Measurements from ENCODE around the gene SVOP.
"Not testable (repeated sequence)": the region's sequence is repeated elsewhere in the genome, so short reads cannot be mapped to it uniquely, and the experiment has no call there.

Gene SVOP

GRCh38 chr12:108875280-108875679 is 145.6 kb downstream of the SVOP start:
- H3K4me3 ChIP-seq (ENCODE audit: low read length), result no peak overlapping the region
- no peaks in the 10 kb centered on the region for H4K20me1 ChIP-seq (ENCODE audit: control insufficient read depth, insufficient read depth, low read depth, low read length)
- H3K4me1 ChIP-seq (ENCODE audit: control insufficient read depth, low read length), result no peaks in the 10 kb centered on the region
- no peak overlapping the region for H3K4me2 ChIP-seq (ENCODE audit: low read length)
- H3K27me3 ChIP-seq (ENCODE audit: control insufficient read depth, low read length), result 0 out of 2 replicates have a peak, but pooled peaks cover 3% of the 10 kb centered on the region
- no peaks in the 10 kb centered on the region for H3F3A ChIP-seq (ENCODE audit: control insufficient read depth, insufficient read depth)
- H3K9me3 ChIP-seq (ENCODE audit: control insufficient read depth, insufficient read depth, low read length), result no peaks in the 10 kb centered on the region
- no peak overlapping the region for H3K27ac ChIP-seq (ENCODE audit: low read depth, low read length)
- TF ChIP-seq EZH2phosphoT487 (IDR thresholded peaks at IDR 0.05; ENCODE audit: borderline replicate concordance, low read length) (no peak), CTCF (IDR thresholded peaks at IDR 0.05; ENCODE audit: low read depth, low read length, poor library complexity, severe bottlenecking) (no peak)
- H3K79me2 ChIP-seq (ENCODE audit: control insufficient read depth, low read length), result no peaks in the 10 kb centered on the region
- H3K9me2 ChIP-seq (replicated peaks; ENCODE audit: control insufficient read depth, low read length), result no peaks in the 10 kb centered on the region
- no peaks in the 10 kb centered on the region for H3K36me3 ChIP-seq (ENCODE audit: control insufficient read depth, low read length)

GRCh38 chr12:108868781-108869180 is 152.1 kb downstream of the SVOP start:
- Histone ChIP-seq H3K9me3 (ENCODE audit: control insufficient read depth, insufficient read depth, low read length) (no peaks in the 10 kb centered on the region), H3K4me3 (ENCODE audit: low read length) (no peak overlapping the region), H3K79me2 (ENCODE audit: control insufficient read depth, low read length) (no peaks in the 10 kb centered on the region), H3K27ac (ENCODE audit: low read depth, low read length) (no peak overlapping the region), H4K20me1 (ENCODE audit: control insufficient read depth, insufficient read depth, low read depth, low read length) (no peaks in the 10 kb centered on the region), H3K9me2 (replicated peaks; ENCODE audit: control insufficient read depth, low read length) (no peaks in the 10 kb centered on the region), H3K36me3 (ENCODE audit: control insufficient read depth, low read length) (no peaks in the 10 kb centered on the region), H3K27me3 (ENCODE audit: control insufficient read depth, low read length) (no peaks in the 10 kb centered on the region), H3K4me2 (ENCODE audit: low read length) (no peak overlapping the region), H3K4me1 (ENCODE audit: control insufficient read depth, low read length) (no peaks in the 10 kb centered on the region), H3F3A (ENCODE audit: control insufficient read depth, insufficient read depth) (no peaks in the 10 kb centered on the region)
- TF ChIP-seq CTCF (IDR thresholded peaks at IDR 0.05; ENCODE audit: low read depth, low read length, poor library complexity, severe bottlenecking) (no peak), EZH2phosphoT487 (IDR thresholded peaks at IDR 0.05; ENCODE audit: borderline replicate concordance, low read length) (no peak)

- H3K36me3 ChIP-seq (ENCODE audit: control insufficient read depth, low read length); H3K27me3 ChIP-seq (ENCODE audit: control insufficient read depth, low read length); H3K4me2 ChIP-seq (ENCODE audit: low read length); H3K9me2 ChIP-seq (replicated peaks; ENCODE audit: control insufficient read depth, low read length); H3K27ac ChIP-seq (ENCODE audit: low read depth, low read length); H3K4me3 ChIP-seq (ENCODE audit: low read length); H4K20me1 ChIP-seq (ENCODE audit: control insufficient read depth, insufficient read depth, low read depth, low read length); H3K9me3 ChIP-seq (ENCODE audit: control insufficient read depth, insufficient read depth, low read length); H3F3A ChIP-seq (ENCODE audit: control insufficient read depth, insufficient read depth); H3K79me2 ChIP-seq (ENCODE audit: control insufficient read depth, low read length): not testable (repeated sequence)
- H3K4me1 ChIP-seq (ENCODE audit: control insufficient read depth, low read length), result peaks cover 16% of the 10 kb centered on the region
Observed at GRCh38 chr12:108866083-108866482, 154.8 kb downstream of the SVOP start.

- H3K36me3 ChIP-seq (ENCODE audit: control insufficient read depth, low read length), result no peaks in the 10 kb centered on the region
- H3K9me2 ChIP-seq (replicated peaks; ENCODE audit: control insufficient read depth, low read length), result no peaks in the 10 kb centered on the region
- H3K4me2 ChIP-seq (ENCODE audit: low read length), result no peak overlapping the region
- H3K9me3 ChIP-seq (ENCODE audit: control insufficient read depth, insufficient read depth, low read length), result no peaks in the 10 kb centered on the region
- H3K27ac ChIP-seq (ENCODE audit: low read depth, low read length), result no peak overlapping the region
- no peak overlapping the region for H3K4me3 ChIP-seq (ENCODE audit: low read length)
- TF ChIP-seq EZH2phosphoT487 (IDR thresholded peaks at IDR 0.05; ENCODE audit: borderline replicate concordance, low read length) (no peak), CTCF (IDR thresholded peaks at IDR 0.05; ENCODE audit: low read depth, low read length, poor library complexity, severe bottlenecking) (no peak)
- peaks cover 5% of the 10 kb centered on the region for H3F3A ChIP-seq (ENCODE audit: control insufficient read depth, insufficient read depth)
- H3K79me2 ChIP-seq (ENCODE audit: control insufficient read depth, low read length), result no peaks in the 10 kb centered on the region
- H3K4me1 ChIP-seq (ENCODE audit: control insufficient read depth, low read length), result peaks cover 24% of the 10 kb centered on the region
- no peaks in the 10 kb centered on the region for H3K27me3 ChIP-seq (ENCODE audit: control insufficient read depth, low read length)
- no peaks in the 10 kb centered on the region for H4K20me1 ChIP-seq (ENCODE audit: control insufficient read depth, insufficient read depth, low read depth, low read length)
Observed at GRCh38 chr12:108865169-108865568, 155.7 kb downstream of the SVOP start.

All from DOHH2 (cell line).